Right atrium auricular region (tissue), 2 donors: ENCODE measurements around the gene RHBDL2. TPM values are rescaled to one million over a fixed set of nuclear protein-coding genes. Genes with fewer than 3 reads are reported as not detected.

Experiments used
- DNase-seq: peaks from one replicate; pipeline ENCODE4 v3.0.0-alpha.2; 2019; ENCODE audit warnings: low spot score
- H3K27ac ChIP-seq, 2 donors: fragments of 200-600 bp; sonication (generic); 1 replicate in 1 of 2; 2 replicates in 1 of 2; pipeline ENCODE4 v1.5.1; 2016 to 2019
- H3K27me3 ChIP-seq, 2 donors: fragments of 200-600 bp; sonication (generic); one replicate each; pipeline versions ENCODE4 v1.5.1 to v1.6.0; 2017 to 2019
- H3K36me3 ChIP-seq: fragments of 200-600 bp; sonication (generic); one replicate; pipeline ENCODE4 v1.5.1; 2016
- H3K4me1 ChIP-seq, 2 donors: fragments of 200-600 bp; sonication (generic); one replicate each; pipeline versions ENCODE4 v1.5.1 to v1.6.0; 2017 to 2019
- H3K4me3 ChIP-seq, 2 donors: fragments of 200-600 bp; sonication (generic); 1 replicate in 1 of 2; 2 replicates in 1 of 2; pipeline ENCODE4 v1.5.1; 2017 to 2019; ENCODE audit warnings: mild to moderate bottlenecking in 1 of 2, moderate library complexity in 1 of 2
- H3K9me3 ChIP-seq, 2 donors: fragments of 200-600 bp; sonication (generic); one replicate each; pipeline ENCODE4 v1.5.1; 2019
- total RNA-seq, 2 donors: library from RNA; depleted of rRNA; stranded (reverse); fragments of >200 nt; gene quantifications; one replicate each; pipeline ENCODE4 v1.1.0, GENCODE V29; 2016
- TF ChIP-seq, protein P1 (sequence below), 2 donors: fragments of 200-600 bp; sonication (generic); IDR thresholded peaks; one replicate each; pipeline ENCODE4 v1.5.1; 2019; ENCODE audit warnings: antibody characterized with exemption in 2 of 2

Gene RHBDL2
- total RNA-seq, 2 donors from 2014 or later = 0.31 TPM; not detected in 1

- no peak overlapping the region for H3K4me3 ChIP-seq
- TF ChIP-seq, protein P1, sequence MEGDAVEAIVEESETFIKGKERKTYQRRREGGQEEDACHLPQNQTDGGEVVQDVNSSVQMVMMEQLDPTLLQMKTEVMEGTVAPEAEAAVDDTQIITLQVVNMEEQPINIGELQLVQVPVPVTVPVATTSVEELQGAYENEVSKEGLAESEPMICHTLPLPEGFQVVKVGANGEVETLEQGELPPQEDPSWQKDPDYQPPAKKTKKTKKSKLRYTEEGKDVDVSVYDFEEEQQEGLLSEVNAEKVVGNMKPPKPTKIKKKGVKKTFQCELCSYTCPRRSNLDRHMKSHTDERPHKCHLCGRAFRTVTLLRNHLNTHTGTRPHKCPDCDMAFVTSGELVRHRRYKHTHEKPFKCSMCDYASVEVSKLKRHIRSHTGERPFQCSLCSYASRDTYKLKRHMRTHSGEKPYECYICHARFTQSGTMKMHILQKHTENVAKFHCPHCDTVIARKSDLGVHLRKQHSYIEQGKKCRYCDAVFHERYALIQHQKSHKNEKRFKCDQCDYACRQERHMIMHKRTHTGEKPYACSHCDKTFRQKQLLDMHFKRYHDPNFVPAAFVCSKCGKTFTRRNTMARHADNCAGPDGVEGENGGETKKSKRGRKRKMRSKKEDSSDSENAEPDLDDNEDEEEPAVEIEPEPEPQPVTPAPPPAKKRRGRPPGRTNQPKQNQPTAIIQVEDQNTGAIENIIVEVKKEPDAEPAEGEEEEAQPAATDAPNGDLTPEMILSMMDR (IDR thresholded peaks at IDR 0.05) = no peak
Measured at GRCh38 chr1:38940339-38941047, 1.1 kb downstream of the RHBDL2 start.

DNA sequence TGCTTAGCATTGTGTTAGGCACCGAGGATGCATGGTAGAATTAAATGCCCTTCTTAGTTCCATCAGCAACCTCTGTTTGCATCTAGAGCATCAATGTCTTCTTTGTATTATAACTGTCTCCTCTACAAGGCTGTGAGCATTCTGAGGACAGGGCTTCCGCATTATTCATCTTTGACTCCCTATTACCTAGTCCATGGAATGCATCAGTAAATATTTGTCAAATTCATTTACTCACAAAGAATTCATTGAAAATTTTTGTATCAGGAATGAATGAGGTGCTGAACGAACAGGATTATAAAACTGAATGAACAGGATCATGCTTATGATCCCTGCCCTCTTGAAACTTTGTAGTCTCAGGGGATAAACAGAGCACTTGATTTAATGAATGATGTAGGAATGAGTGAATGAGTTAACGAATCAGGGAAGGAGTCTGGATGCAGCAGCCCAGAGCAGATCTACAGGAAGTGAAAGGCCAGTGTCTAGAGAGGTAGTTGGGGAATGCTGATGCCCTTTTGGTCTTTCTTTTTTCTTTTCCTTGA, 2.8 kb downstream of the RHBDL2 start:
- TF ChIP-seq, protein P1 (IDR thresholded peaks at IDR 0.05) = no peak
- Histone ChIP-seq H3K4me1 (peaks cover 0 to 13% of the 10 kb centered on the region in 2 donors), H3K27me3 (no peaks in the 10 kb centered on the region), H3K9me3 (no peaks in the 10 kb centered on the region), H3K4me3 (no peak overlapping the region), H3K36me3 (no peaks in the 10 kb centered on the region), H3K27ac (no peak overlapping the region)
- no peak for DNase-seq

More at GRCh38 chr1:38940339-38941047, 1.1 kb downstream of the RHBDL2 start:
- no peak overlapping the region for H3K27ac ChIP-seq
- no peaks in the 10 kb centered on the region for H3K9me3 ChIP-seq
- H3K4me1 ChIP-seq = peaks cover 0 to 13% of the 10 kb centered on the region in 2 donors
- no peaks in the 10 kb centered on the region for H3K36me3 ChIP-seq
- DNase-seq = no peak
- H3K27me3 ChIP-seq = no peaks in the 10 kb centered on the region

- Histone ChIP-seq H3K9me3 (no peaks in the 10 kb centered on the region), H3K27me3 (no peaks in the 10 kb centered on the region), H3K4me3 (no peak overlapping the region), H3K36me3 (no peaks in the 10 kb centered on the region), H3K4me1 (no peaks in the 10 kb centered on the region), H3K27ac (no peak overlapping the region)
- TF ChIP-seq, protein P1 (IDR thresholded peaks at IDR 0.05) = no peak
- DNase-seq = no peak
Measured at GRCh38 chr1:38932571-38932970, 9.1 kb downstream of the RHBDL2 start.

DNA sequence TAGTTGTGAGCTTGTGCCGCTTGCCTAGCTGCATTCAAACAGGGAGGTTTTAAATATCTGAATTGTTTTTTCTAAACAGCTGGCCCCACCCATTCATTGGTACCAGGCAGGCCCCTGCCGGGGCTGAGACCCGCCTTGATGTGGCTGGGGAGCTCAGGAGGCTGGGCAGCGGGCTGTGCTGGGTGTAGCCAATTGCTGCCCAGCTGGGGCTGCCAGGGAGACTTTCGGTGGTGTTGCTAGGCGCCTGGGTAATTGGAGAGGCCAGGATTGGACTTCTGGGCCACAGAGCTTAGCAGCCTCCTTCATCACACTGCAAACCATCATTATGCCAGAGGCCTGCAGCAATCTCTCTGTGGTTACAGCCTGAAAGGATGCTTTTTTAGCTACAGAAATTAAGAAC, 12.2 kb downstream of the RHBDL2 start:
- H3K36me3 ChIP-seq = no peaks in the 10 kb centered on the region
- TF ChIP-seq, protein P1 (IDR thresholded peaks at IDR 0.05) = no peak
- no peak overlapping the region for H3K4me3 ChIP-seq
- H3K27me3 ChIP-seq = no peaks in the 10 kb centered on the region
- DNase-seq = no peak
- no peaks in the 10 kb centered on the region for H3K4me1 ChIP-seq
- no peak overlapping the region for H3K27ac ChIP-seq
- H3K9me3 ChIP-seq = no peaks in the 10 kb centered on the region

DNA sequence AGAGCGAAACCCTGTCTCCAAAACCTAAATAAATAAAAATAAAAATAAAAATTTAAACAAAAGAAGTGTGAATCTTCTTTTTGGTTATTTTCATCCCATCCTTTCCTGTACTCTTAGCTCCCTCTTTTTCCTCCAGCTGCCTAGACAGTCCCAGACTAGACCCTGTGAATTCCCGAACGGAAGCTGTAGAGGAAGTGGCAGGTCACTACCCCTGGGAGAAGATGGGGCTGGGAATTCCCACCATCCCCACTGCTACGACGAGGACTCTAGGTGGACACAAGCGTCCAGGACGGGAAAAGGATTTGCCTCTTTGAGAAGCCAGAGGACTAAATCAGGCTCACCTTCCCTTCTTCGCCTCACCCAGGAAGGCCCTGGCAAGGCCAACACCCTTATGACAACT, 12.6 kb downstream of the RHBDL2 start:
- Histone ChIP-seq H3K27ac (no peak overlapping the region), H3K4me3 (no peak overlapping the region), H3K4me1 (no peaks in the 10 kb centered on the region), H3K27me3 (no peaks in the 10 kb centered on the region), H3K36me3 (no peaks in the 10 kb centered on the region), H3K9me3 (no peaks in the 10 kb centered on the region)
- DNase-seq = no peak
- TF ChIP-seq, protein P1 (IDR thresholded peaks at IDR 0.05) = no peak
